Measurements from ENCODE around the gene OSBPL7. TPM values are rescaled to one million over a fixed set of nuclear protein-coding genes. Genes with fewer than 3 reads are reported as not detected.

Gene OSBPL7
- total RNA-seq, 1 donor from 2014 or later: 28.0 TPM

GRCh38 chr17:47801176-47801765 lies 20.3 kb downstream of the OSBPL7 start:
- H3K27me3 Mint-ChIP-seq (ENCODE audit: unreplicated experiment): peaks cover 8% of the 10 kb centered on the region
- no peak for DNase-seq (ENCODE audit: low spot score)
- H3K36me3 Mint-ChIP-seq (ENCODE audit: low read depth, unreplicated experiment): peaks cover 5% of the 10 kb centered on the region
- no peak overlapping the region for H3K4me3 Mint-ChIP-seq (ENCODE audit: unreplicated experiment)
- H3K27ac Mint-ChIP-seq (ENCODE audit: unreplicated experiment): no peak overlapping the region
- no peak for TF ChIP-seq CTCF (IDR thresholded peaks at IDR 0.05; ENCODE audit: unreplicated experiment)
- no peaks in the 10 kb centered on the region for H3K9me3 Mint-ChIP-seq (ENCODE audit: unreplicated experiment)
- H3K4me1 Mint-ChIP-seq (ENCODE audit: unreplicated experiment): no peaks in the 10 kb centered on the region

- Mint-ChIP-seq H3K4me1 (ENCODE audit: unreplicated experiment) (no peaks in the 10 kb centered on the region), H3K27me3 (ENCODE audit: unreplicated experiment) (peaks cover 8% of the 10 kb centered on the region), H3K9me3 (ENCODE audit: unreplicated experiment) (no peaks in the 10 kb centered on the region), H3K36me3 (ENCODE audit: low read depth, unreplicated experiment) (peaks cover 4% of the 10 kb centered on the region), H3K27ac (ENCODE audit: unreplicated experiment) (no peak overlapping the region), H3K4me3 (ENCODE audit: unreplicated experiment) (no peak overlapping the region)
- TF ChIP-seq CTCF (IDR thresholded peaks at IDR 0.05; ENCODE audit: unreplicated experiment): no peak
- DNase-seq (ENCODE audit: low spot score): no peak
Observed at GRCh38 chr17:47800686-47801085, 20.9 kb downstream of the OSBPL7 start.

GRCh38 chr17:47797797-47798196 lies 23.8 kb downstream of the OSBPL7 start:
- H3K27ac Mint-ChIP-seq (ENCODE audit: unreplicated experiment): no peak overlapping the region
- H3K36me3 Mint-ChIP-seq (ENCODE audit: low read depth, unreplicated experiment): no peaks in the 10 kb centered on the region
- H3K4me3 Mint-ChIP-seq (ENCODE audit: unreplicated experiment): no peak overlapping the region
- DNase-seq (ENCODE audit: low spot score): no peak
- no peaks in the 10 kb centered on the region for H3K9me3 Mint-ChIP-seq (ENCODE audit: unreplicated experiment)
- peaks cover 9% of the 10 kb centered on the region for H3K27me3 Mint-ChIP-seq (ENCODE audit: unreplicated experiment)
- no peak for TF ChIP-seq CTCF (IDR thresholded peaks at IDR 0.05; ENCODE audit: unreplicated experiment)
- H3K4me1 Mint-ChIP-seq (ENCODE audit: unreplicated experiment): no peaks in the 10 kb centered on the region

GRCh38 chr17:47792979-47793378 lies 28.6 kb downstream of the OSBPL7 start:
- Mint-ChIP-seq H3K27ac (ENCODE audit: unreplicated experiment) (no peak overlapping the region), H3K4me1 (ENCODE audit: unreplicated experiment) (peaks cover 6% of the 10 kb centered on the region), H3K9me3 (ENCODE audit: unreplicated experiment) (no peaks in the 10 kb centered on the region), H3K27me3 (ENCODE audit: unreplicated experiment) (peaks cover 13% of the 10 kb centered on the region), H3K36me3 (ENCODE audit: low read depth, unreplicated experiment) (no peaks in the 10 kb centered on the region), H3K4me3 (ENCODE audit: unreplicated experiment) (no peak overlapping the region)
- TF ChIP-seq CTCF (IDR thresholded peaks at IDR 0.05; ENCODE audit: unreplicated experiment): no peak
- no peak for DNase-seq (ENCODE audit: low spot score)

GRCh38 chr17:47792457-47792856 lies 29.1 kb downstream of the OSBPL7 start:
- Mint-ChIP-seq H3K4me3 (ENCODE audit: unreplicated experiment) (no peak overlapping the region), H3K27me3 (ENCODE audit: unreplicated experiment) (peaks cover 12% of the 10 kb centered on the region), H3K27ac (ENCODE audit: unreplicated experiment) (no peak overlapping the region), H3K9me3 (ENCODE audit: unreplicated experiment) (no peaks in the 10 kb centered on the region), H3K4me1 (ENCODE audit: unreplicated experiment) (peaks cover 6% of the 10 kb centered on the region), H3K36me3 (ENCODE audit: low read depth, unreplicated experiment) (no peaks in the 10 kb centered on the region)
- DNase-seq (ENCODE audit: low spot score): no peak
- TF ChIP-seq CTCF (IDR thresholded peaks at IDR 0.05; ENCODE audit: unreplicated experiment): no peak

Measured in endothelial cell (in vitro differentiated cells).